GM23248 (cell line): ENCODE measurements around the gene YAF2.

ENCODE experiments used
- EZH2 ChIP-seq: fragments of 200-600 bp; sonication (generic); IDR thresholded peaks from 2 replicates; pipeline ENCODE4 v1.6.1; 2018; ENCODE audit warnings: antibody characterized with exemption, mild to moderate bottlenecking; ENCODE audit not compliant: insufficient read depth, poor library complexity, severe bottlenecking
- EZH2phosphoT487 ChIP-seq: fragments of 200-600 bp; sonication (generic); IDR thresholded peaks from 2 replicates; pipeline ENCODE4 v1.6.1; 2018; ENCODE audit warnings: antibody characterized with exemption, moderate library complexity, mild to moderate bottlenecking, low read depth; ENCODE audit not compliant: insufficient read depth

GRCh38 chr12:42128888-42129287 lies 109.2 kb downstream of the YAF2 start:
- no peak for TF ChIP-seq EZH2
- TF ChIP-seq EZH2phosphoT487 = no peak
